SK-N-SH treated with all-trans-retinoic acid at 6 μM for 48 hours (cell line): ENCODE results near the gene GRAP.

Experiments
- ATAC-seq: fragments of 200-7000 bp; cut with Tn5 transposase; 3 replicates; pipeline ENCODE4 v1.9.1; 2020; ENCODE audit warnings: mild to moderate bottlenecking, moderate library complexity
- BACH2 ChIP-seq: fragments of 250-450 bp; sonication (Bioruptor Pico); IDR thresholded peaks from 2 replicates; pipeline ENCODE4 v1.9.0; 2021; ENCODE audit warnings: mild to moderate bottlenecking, borderline replicate concordance
- CSDC2 ChIP-seq: fragments of 250-450 bp; sonication (Bioruptor Pico); IDR thresholded peaks from 2 replicates; pipeline ENCODE4 v1.5.0; 2020; ENCODE audit warnings: mild to moderate bottlenecking, moderate library complexity
- ESRRG ChIP-seq: fragments of 250-450 bp; sonication (Bioruptor Pico); IDR thresholded peaks from 2 replicates; pipeline ENCODE4 v1.6.1; 2021; ENCODE audit warnings: mild to moderate bottlenecking
- POU6F1 ChIP-seq: fragments of 250-450 bp; sonication (Bioruptor Pico); IDR thresholded peaks from 2 replicates; pipeline ENCODE4 v1.8.0; 2021; ENCODE audit warnings: low read depth, mild to moderate bottlenecking, moderate library complexity, borderline replicate concordance
- RARB ChIP-seq: fragments of 250-450 bp; sonication (Bioruptor Pico); IDR thresholded peaks from 2 replicates; pipeline ENCODE4 v1.8.0; 2021; ENCODE audit warnings: mild to moderate bottlenecking, moderate library complexity
- SNAI2 ChIP-seq: fragments of 250-450 bp; sonication (Bioruptor Pico); IDR thresholded peaks from 2 replicates; pipeline ENCODE4 v1.5.0; 2020; ENCODE audit warnings: mild to moderate bottlenecking, moderate library complexity
- TCF4 ChIP-seq: fragments of 250-450 bp; sonication (Bioruptor Pico); IDR thresholded peaks from 2 replicates; pipeline ENCODE4 v1.8.0; 2021; ENCODE audit warnings: mild to moderate bottlenecking, moderate library complexity, borderline replicate concordance
- TOX ChIP-seq: fragments of 250-450 bp; sonication (Bioruptor Pico); IDR thresholded peaks from 2 replicates; pipeline ENCODE4 v1.8.0; 2021; ENCODE audit warnings: mild to moderate bottlenecking, moderate library complexity, borderline replicate concordance
- ZFP3 ChIP-seq: fragments of 250-450 bp; sonication (Bioruptor Pico); IDR thresholded peaks from 2 replicates; pipeline ENCODE4 v1.5.0; 2020; ENCODE audit warnings: mild to moderate bottlenecking, moderate library complexity
- ZFP30 ChIP-seq: fragments of 450-650 bp; formaldehyde crosslinking; IDR thresholded peaks from 2 replicates; pipeline ENCODE4 v1.5.0; 2022; ENCODE audit warnings: mild to moderate bottlenecking, moderate library complexity
- ZNF565 ChIP-seq: fragments of 450-650 bp; formaldehyde crosslinking; conservative IDR thresholded peaks from 2 replicates; pipeline ENCODE4 v1.5.0; 2020; ENCODE audit warnings: low read depth, mild to moderate bottlenecking, moderate library complexity
- TF ChIP-seq, protein P1 (sequence below): fragments of 250-450 bp; sonication (Bioruptor Pico); IDR thresholded peaks from 2 replicates; pipeline ENCODE4 v1.8.0; 2020; ENCODE audit warnings: mild to moderate bottlenecking, moderate library complexity, borderline replicate concordance
- TF ChIP-seq, protein P2 (sequence below): fragments of 250-450 bp; sonication (Bioruptor Pico); IDR thresholded peaks from 2 replicates; pipeline ENCODE4 v1.5.1; 2021; ENCODE audit warnings: mild to moderate bottlenecking, moderate library complexity
- TF ChIP-seq, protein P3 (sequence below): fragments of 250-450 bp; sonication (Bioruptor Pico); IDR thresholded peaks from 2 replicates; pipeline ENCODE4 v1.5.1; 2020; ENCODE audit warnings: low read depth, mild to moderate bottlenecking, moderate library complexity
- TF ChIP-seq, protein P4 (sequence below): fragments of 250-450 bp; sonication (Bioruptor Pico); IDR thresholded peaks from 2 replicates; pipeline ENCODE4 v1.5.0; 2020; ENCODE audit warnings: mild to moderate bottlenecking, moderate library complexity

Gene GRAP

GRCh38 chr17:18990331-18990730 lies 56.4 kb downstream of the GRAP start (continued):
- TF ChIP-seq, protein P1, sequence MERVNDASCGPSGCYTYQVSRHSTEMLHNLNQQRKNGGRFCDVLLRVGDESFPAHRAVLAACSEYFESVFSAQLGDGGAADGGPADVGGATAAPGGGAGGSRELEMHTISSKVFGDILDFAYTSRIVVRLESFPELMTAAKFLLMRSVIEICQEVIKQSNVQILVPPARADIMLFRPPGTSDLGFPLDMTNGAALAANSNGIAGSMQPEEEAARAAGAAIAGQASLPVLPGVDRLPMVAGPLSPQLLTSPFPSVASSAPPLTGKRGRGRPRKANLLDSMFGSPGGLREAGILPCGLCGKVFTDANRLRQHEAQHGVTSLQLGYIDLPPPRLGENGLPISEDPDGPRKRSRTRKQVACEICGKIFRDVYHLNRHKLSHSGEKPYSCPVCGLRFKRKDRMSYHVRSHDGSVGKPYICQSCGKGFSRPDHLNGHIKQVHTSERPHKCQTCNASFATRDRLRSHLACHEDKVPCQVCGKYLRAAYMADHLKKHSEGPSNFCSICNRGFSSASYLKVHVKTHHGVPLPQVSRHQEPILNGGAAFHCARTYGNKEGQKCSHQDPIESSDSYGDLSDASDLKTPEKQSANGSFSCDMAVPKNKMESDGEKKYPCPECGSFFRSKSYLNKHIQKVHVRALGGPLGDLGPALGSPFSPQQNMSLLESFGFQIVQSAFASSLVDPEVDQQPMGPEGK (CRISPR knock-in tag): no peak
- TF ChIP-seq BACH2 (CRISPR knock-in tag): no peak
- TF ChIP-seq ZFP30 (CRISPR knock-in tag): no peak
- no peak for TF ChIP-seq ZNF565 (CRISPR knock-in tag)
- TF ChIP-seq, protein P2, sequence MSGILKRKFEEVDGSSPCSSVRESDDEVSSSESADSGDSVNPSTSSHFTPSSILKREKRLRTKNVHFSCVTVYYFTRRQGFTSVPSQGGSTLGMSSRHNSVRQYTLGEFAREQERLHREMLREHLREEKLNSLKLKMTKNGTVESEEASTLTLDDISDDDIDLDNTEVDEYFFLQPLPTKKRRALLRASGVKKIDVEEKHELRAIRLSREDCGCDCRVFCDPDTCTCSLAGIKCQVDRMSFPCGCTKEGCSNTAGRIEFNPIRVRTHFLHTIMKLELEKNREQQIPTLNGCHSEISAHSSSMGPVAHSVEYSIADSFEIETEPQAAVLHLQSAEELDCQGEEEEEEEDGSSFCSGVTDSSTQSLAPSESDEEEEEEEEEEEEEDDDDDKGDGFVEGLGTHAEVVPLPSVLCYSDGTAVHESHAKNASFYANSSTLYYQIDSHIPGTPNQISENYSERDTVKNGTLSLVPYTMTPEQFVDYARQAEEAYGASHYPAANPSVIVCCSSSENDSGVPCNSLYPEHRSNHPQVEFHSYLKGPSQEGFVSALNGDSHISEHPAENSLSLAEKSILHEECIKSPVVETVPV (CRISPR knock-in tag): no peak
- TF ChIP-seq CSDC2 (CRISPR knock-in tag): no peak
- TF ChIP-seq TOX: no peak

- ATAC-seq: no peak
Measured at GRCh38 chr17:18988546-18989173, 58.1 kb downstream of the GRAP start.

More at GRCh38 chr17:18988546-18989173, 58.1 kb downstream of the GRAP start:
- no peak for TF ChIP-seq TCF4 (CRISPR knock-in tag)
- no peak for TF ChIP-seq SNAI2
- no peak for TF ChIP-seq POU6F1 (CRISPR knock-in tag)
- no peak for TF ChIP-seq TOX
- TF ChIP-seq BACH2 (CRISPR knock-in tag): no peak
- TF ChIP-seq ESRRG (CRISPR knock-in tag): no peak
- TF ChIP-seq, protein P3, sequence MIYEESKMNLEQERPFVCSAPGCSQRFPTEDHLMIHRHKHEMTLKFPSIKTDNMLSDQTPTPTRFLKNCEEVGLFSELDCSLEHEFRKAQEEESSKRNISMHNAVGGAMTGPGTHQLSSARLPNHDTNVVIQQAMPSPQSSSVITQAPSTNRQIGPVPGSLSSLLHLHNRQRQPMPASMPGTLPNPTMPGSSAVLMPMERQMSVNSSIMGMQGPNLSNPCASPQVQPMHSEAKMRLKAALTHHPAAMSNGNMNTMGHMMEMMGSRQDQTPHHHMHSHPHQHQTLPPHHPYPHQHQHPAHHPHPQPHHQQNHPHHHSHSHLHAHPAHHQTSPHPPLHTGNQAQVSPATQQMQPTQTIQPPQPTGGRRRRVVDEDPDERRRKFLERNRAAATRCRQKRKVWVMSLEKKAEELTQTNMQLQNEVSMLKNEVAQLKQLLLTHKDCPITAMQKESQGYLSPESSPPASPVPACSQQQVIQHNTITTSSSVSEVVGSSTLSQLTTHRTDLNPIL (CRISPR knock-in tag): no peak
- TF ChIP-seq RARB (CRISPR knock-in tag): no peak
- TF ChIP-seq, protein P1 (CRISPR knock-in tag): no peak
- TF ChIP-seq, protein P4, sequence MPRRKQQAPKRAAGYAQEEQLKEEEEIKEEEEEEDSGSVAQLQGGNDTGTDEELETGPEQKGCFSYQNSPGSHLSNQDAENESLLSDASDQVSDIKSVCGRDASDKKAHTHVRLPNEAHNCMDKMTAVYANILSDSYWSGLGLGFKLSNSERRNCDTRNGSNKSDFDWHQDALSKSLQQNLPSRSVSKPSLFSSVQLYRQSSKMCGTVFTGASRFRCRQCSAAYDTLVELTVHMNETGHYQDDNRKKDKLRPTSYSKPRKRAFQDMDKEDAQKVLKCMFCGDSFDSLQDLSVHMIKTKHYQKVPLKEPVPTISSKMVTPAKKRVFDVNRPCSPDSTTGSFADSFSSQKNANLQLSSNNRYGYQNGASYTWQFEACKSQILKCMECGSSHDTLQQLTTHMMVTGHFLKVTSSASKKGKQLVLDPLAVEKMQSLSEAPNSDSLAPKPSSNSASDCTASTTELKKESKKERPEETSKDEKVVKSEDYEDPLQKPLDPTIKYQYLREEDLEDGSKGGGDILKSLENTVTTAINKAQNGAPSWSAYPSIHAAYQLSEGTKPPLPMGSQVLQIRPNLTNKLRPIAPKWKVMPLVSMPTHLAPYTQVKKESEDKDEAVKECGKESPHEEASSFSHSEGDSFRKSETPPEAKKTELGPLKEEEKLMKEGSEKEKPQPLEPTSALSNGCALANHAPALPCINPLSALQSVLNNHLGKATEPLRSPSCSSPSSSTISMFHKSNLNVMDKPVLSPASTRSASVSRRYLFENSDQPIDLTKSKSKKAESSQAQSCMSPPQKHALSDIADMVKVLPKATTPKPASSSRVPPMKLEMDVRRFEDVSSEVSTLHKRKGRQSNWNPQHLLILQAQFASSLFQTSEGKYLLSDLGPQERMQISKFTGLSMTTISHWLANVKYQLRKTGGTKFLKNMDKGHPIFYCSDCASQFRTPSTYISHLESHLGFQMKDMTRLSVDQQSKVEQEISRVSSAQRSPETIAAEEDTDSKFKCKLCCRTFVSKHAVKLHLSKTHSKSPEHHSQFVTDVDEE: no peak
- no peak for TF ChIP-seq ZFP3 (CRISPR knock-in tag)
- TF ChIP-seq ZFP30 (CRISPR knock-in tag): no peak
- no peak for TF ChIP-seq ZNF565 (CRISPR knock-in tag)
